Left colon (tissue), 2 donors: ENCODE results near the gene SLC37A2. TPM values are rescaled to one million over a fixed set of nuclear protein-coding genes. Genes with fewer than 3 reads are reported as not detected.
A peak's percentile ranks its signal among the peaks of the same experiment; 100 is the strongest.

ENCODE experiments used
- ATAC-seq: fragments of 200-7000 bp; cut with Tn5 transposase; one replicate; pipeline ENCODE4 v1.9.1; 2020; ENCODE audit warnings: mild to moderate bottlenecking, moderate library complexity
- DNase-seq, 2 donors: peaks; one replicate each; pipeline ENCODE4 v3.0.0-alpha.2; 2020
- intact Hi-C, 2 donors: fragments of 100-400 bp; cut with DNase I in 1 of 2; cut with micrococcal nuclease in 1 of 2; formaldehyde crosslinking; loops; one replicate each; pipeline versions ENCODE4 v1.11.2 to v1.14.0; 2022; cut with DNase I, micrococcal nuclease
- total RNA-seq, 2 donors: library from RNA; stranded (reverse); fragmentation: NEBNext Ultra II Directional; extraction: Animal tissue kit (Norgen Biotek cat#: 25700); gene quantifications; one replicate each; pipeline ENCODE4 v1.2.1, GENCODE V29; 2021
- donor health status: DM: no; HTN: no; CAD: no.
- donor health status: DM: yes; HTN: yes; CAD: no.

Gene SLC37A2
- total RNA-seq, 2 donors from 2014 or later: 6.3 to 25.8 TPM

DNA sequence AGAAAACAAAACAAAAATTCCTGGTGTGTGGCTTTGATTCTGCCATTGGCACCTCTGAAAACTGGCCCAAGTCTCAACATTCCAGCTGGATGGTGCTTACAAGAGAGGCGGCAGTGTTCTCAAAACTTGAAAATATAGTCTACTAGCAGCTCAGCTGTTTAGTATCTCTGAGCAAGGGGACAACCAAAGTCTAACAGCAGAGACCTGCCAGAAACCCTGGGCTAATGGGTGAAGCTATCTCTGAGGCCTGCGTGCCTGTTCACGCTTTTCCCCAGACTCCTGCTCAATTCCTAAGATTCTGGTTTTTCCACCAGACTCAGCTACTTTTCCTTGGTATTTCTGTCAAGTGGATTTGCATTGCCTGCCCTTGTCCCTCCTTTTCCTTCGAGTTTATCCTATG is 30.4 kb downstream of the SLC37A2 start:
- ATAC-seq: no peak
- DNase-seq: no peak

GRCh38 chr11:125094731-125095130 is 31.6 kb downstream of the SLC37A2 start:
- no peak for DNase-seq
- no peak for ATAC-seq
- intact Hi-C loops: no loop called here

More for the DNA sequence above, 30.4 kb downstream of the SLC37A2 start:
- intact Hi-C loops: no loop called here

GRCh38 chr11:125100136-125100535 is 37.0 kb downstream of the SLC37A2 start:
- intact Hi-C loops: no loop called here
- DNase-seq: no peak
- no peak for ATAC-seq

DNA sequence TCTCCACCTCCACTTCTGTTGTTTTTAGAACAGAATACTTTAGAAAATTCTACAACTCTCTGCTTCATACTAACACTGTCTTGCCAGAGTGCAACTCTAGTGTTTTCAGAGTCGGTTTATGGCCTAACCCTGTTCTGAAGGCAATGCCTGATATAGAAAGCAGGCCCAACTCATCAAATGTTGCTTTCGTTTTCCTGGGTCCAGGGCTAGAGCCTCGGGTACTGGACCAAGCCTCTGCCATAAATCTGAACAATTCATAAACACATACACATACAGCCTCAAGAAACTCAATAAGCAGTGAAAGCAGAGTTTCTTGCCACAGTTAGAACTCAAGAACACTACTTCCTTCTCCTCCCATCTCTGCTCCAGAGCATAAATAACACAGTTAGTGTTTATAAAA is 38.5 kb downstream of the SLC37A2 start:
- intact Hi-C loops: no loop called here
- ATAC-seq (no peak), DNase-seq (no peak)

DNA sequence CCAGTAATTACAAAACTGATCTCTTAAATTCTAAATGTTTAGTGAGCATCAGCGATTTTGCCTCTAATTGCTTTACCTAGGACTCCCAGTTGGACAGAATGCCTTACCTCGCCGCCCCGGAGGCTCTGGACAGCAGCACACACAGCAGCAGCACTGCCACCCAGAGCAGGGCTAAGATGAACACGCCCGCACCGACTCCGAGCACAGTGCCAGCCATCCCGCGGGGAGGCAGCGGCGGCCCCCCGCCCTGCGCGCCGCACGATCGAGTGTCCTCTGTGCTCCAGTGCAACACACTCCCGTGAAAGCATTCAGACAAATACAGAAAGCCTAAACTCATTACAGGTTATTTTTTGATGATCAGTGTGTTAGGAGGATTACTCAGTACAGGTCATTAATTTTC is 38.9 kb downstream of the SLC37A2 start:
- DNase-seq (no peak), ATAC-seq (no peak)

DNA sequence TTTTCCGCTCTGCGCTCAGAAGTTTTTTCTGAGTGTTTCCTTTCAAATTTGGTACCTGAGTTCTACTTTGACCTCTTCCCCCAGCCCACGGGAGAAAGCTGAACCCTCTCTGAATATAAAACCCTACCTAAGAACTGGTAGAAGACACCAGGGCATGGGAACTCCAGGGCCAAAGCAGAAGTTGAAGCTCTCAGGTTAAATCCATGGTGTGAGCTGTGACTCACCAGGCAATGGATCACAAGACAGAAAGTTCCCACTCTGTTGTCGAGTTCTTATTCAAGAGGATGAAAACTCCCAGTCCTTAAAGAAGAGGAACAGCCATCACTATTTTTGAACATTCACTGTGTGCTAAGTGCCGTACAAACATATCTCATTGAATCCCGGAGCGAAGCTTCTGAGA is 39.4 kb downstream of the SLC37A2 start:
- intact Hi-C loops: no loop called here
- ATAC-seq (no peak), DNase-seq (no peak)

More for the DNA sequence above, 38.9 kb downstream of the SLC37A2 start:
- intact Hi-C loops: no loop called here

DNA sequence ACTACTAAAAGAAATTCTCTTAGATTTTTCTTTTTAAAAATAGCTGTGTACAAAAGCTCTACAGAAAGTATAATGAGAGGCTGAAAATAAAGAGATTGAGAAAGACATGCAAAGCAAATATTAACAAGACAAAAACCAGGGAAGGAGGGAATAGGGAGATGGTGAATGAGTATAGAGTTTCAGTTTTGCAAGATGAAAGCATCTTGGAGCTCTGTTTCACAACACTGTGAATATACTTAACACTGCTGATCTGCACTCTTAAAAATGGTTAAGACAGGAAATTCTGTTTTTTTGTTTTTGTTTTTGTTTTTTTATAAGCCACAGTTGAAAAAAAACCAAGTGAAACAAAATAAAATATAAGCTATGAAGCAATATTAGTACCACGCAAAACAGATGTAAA is 42.8 kb downstream of the SLC37A2 start:
- no peak for ATAC-seq
- no peak for DNase-seq
- intact Hi-C loops: no loop called here

GRCh38 chr11:125108469-125108868 is 45.4 kb downstream of the SLC37A2 start:
- DNase-seq (no peak), ATAC-seq (no peak)
- intact Hi-C loops: no loop called here

- ATAC-seq (no peak), DNase-seq (no peak)
- intact Hi-C loops: no loop called here
These were observed 47.4 kb downstream of the SLC37A2 start for GRCh38 chr11:125110506-125110905.

DNA sequence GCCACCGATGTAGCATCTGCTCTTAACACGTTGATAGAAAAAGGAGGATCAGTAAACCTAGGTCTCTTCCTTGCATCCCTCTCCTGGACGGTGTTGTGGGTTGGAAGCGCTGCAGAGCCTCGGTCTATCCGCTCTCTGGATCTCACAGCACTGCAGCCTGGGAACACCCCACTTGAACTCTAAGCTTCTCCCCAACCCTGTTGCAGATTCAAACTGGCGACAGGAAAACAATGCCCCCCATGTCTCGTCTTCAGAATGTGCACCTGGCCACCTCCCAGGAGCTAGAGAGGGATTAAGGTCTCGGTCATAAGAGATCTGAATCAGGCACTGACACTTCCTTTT is 47.9 kb downstream of the SLC37A2 start:
- no peak for ATAC-seq
- peak in 1 of 2 donors; percentile 18 for DNase-seq
- intact Hi-C loops: no loop called here

- DNase-seq (peak; percentile 99 to 100), ATAC-seq (peak; percentile 99)
- intact Hi-C loops: no loop called here
These were observed 48.5 kb downstream of the SLC37A2 start, which contains the start of gene TMEM218 for GRCh38 chr11:125111343-125112207. Gene TMEM218 (minus strand): TSS chr11:125111626. CDS start chr11:125102241, 9,385 bp downstream.

DNA sequence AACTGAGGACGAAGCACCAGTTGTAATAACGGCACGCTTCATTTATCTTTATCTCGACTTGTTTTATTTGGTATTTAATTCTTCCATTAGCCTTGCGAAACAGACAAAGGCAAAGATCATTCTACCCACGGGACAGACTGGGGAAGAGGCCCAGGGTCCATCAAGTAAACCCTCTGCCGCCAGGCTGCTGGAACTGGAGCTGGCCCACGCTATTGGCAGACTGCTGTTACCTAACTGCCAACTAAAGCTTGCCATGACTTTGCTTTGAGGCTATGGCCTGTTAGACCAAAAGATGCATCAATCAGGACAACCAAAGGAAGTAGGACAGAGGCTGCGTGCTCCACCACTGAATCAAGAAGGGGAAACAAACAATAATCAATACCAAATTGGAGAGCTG is 49.1 kb downstream of the SLC37A2 start:
- intact Hi-C loops: no loop called here
- DNase-seq (no peak), ATAC-seq (no peak)

DNA sequence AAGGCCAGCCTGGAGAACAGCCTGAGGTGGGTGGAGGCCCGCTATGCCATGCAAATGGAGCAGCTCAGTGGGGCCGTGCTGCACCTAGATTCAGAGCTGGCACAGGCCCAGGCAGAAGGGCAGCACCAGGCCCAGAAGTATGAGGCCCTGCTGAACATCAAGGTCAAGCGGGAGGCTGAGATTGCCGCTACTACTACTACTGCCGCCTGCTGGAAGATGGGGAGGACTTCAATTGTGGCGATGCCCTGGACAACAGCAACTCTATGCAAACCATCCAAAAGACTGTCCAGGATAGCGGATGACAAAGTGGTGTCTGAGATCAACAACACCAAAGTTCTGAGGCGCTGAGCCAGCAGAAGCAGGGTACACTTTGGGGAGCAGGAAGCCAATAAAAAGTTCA is 51.4 kb downstream of the SLC37A2 start:
- intact Hi-C loops: no loop called here
- ATAC-seq: no peak
- DNase-seq: no peak

GRCh38 chr11:125117429-125117828 is 54.3 kb downstream of the SLC37A2 start:
- intact Hi-C loops: no loop called here
- no peak for DNase-seq
- ATAC-seq: no peak

- intact Hi-C loops: no loop called here
- DNase-seq: no peak
- no peak for ATAC-seq
These were observed 60.3 kb downstream of the SLC37A2 start for GRCh38 chr11:125123194-125123946.

GRCh38 chr11:125123947-125124617 is 61.0 kb downstream of the SLC37A2 start:
- intact Hi-C loops: no loop called here
- DNase-seq (peak; percentile 39 to 56), ATAC-seq (peak; percentile 73)

DNA sequence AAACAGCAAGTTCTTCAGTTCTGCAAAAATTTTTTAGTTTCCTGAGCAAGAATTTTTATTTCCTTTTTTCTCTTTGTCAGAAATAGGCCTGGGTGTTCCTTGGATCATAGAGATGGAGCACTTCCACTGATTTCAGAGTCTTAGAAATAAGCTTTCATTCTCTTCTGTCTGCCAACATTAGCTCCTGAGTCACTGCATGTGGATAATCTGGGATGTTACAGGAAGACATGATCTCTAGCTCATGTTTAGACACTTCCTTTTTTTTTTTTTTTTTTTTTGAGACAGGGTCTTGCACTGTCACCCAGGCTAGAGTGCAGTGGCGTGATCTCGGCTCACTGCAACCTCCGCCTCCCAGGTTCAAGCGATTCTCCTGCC is 61.5 kb downstream of the SLC37A2 start:
- ATAC-seq (no peak), DNase-seq (no peak)
- intact Hi-C loops: no loop called here

DNA sequence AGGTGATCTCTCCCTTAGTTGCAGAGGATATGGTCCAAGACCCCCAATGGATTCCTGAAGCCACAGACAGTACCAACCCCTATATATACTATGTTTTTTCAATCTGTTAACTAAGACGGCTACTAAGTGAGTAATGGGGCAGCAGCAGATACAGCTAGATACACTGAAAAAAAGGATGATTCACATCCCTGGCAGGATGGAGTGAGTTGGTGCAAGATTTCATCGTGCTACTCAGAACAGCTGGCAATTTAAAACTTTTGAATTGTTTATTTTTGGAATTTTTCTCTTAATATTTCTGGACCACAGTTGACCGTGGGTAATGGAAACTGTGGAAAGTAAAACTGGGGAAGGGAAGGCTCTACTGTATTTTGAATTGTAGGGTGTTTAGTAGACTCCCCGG is 65.3 kb downstream of the SLC37A2 start:
- no peak for DNase-seq
- no peak for ATAC-seq
- intact Hi-C loops: no loop called here

- no peak for ATAC-seq
- intact Hi-C loops: no loop called here
- DNase-seq: no peak
These were observed 66.3 kb downstream of the SLC37A2 start for GRCh38 chr11:125129316-125129993.
